NT2/D1 (cell line): ENCODE data around the gene CCL11.

Experiments
- SUZ12 ChIP-seq: IDR thresholded peaks from 2 replicates; pipeline ENCODE4 v1.6.1; 2011; ENCODE audit not compliant: insufficient read length, insufficient read depth; ENCODE audit errors: extremely low read depth
- YY1 ChIP-seq: IDR thresholded peaks from 2 replicates; pipeline ENCODE4 v1.6.1; 2011; ENCODE audit not compliant: insufficient read length, insufficient read depth
- ZNF274 ChIP-seq: IDR thresholded peaks from 2 replicates; pipeline ENCODE4 v1.6.1; 2011; ENCODE audit warnings: mild to moderate bottlenecking, low read depth, low read length

- TF ChIP-seq SUZ12 (no peak), YY1 (no peak), ZNF274 (no peak)
Measured at GRCh38 chr17:34260861-34261260, 24.7 kb upstream of the CCL11 start.
